ENCODE data around the gene STRN3. TPM values are rescaled to one million over a fixed set of nuclear protein-coding genes. Genes with fewer than 3 reads are reported as not detected.

Gene STRN3
- total and polyA plus RNA-seq, 3 experiments from 2014 or later, result 4.0 to 20.9 (median 20.0) TPM

DNA sequence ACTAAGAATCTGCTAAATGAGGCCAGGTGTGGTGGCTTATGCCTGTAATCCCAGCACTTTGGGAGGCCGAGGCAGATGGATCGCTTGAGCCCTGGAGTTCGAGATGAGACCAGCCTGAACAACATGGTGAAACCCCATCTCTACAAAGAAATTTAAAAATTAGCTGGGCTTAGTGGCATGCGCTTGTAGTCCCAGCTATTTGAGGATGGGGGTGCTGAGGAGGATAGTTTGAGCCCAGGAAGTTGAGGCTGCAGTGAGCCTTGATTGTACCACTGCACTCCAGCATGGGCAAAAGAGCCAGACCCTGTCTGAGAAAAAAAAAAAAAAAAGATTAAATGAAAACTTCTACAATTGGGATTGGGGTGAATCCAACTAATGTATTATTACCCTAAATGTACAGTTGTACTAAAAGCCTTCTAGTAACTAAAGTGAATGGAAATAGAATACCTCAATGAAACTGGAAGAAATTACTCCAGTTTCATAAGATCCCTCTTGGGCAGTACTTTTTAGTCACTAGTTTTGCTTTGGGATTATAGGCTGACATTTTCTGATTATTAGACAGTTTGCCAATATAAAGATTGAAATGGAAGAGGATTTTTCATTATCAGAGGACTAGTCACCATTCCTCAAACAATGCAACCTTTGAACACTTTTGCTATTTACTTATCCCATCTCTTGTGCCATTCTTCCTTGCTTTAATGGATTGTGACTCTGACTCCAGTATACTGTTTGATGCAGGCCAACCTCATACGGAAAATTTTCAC is 137.5 kb downstream of the STRN3 start:
- H3K27ac ChIP-seq (ENCODE audit: low read depth, low read length), result no peak overlapping the region
- no peaks in the 10 kb centered on the region for H3K4me1 ChIP-seq (ENCODE audit: insufficient read depth, low read length)
- H3K9me3 ChIP-seq (ENCODE audit: low read length), result no peaks in the 10 kb centered on the region
- Mint-ChIP-seq H3K36me3 (peaks cover 0 to 5% (median 1%) of the 10 kb centered on the region in 3 donors), H3K27me3 (no peaks in the 10 kb centered on the region), H3K27ac (peak overlapping the region in 1 of 8 donors; percentile 54), H3K9me3 (no peaks in the 10 kb centered on the region), H3K4me1 (peaks cover 0 to 5% (median 0%) of the 10 kb centered on the region in 3 donors), H3K4me3 (no peak overlapping the region)
- no peak overlapping the region for H3K4me3 ChIP-seq (ENCODE audit: low read length)
- ChIA-PET CTCF (no interaction called here), POLR2A (no interaction called here)
- no peaks in the 10 kb centered on the region for H3K27me3 ChIP-seq (ENCODE audit: insufficient read depth, low read length, poor library complexity, severe bottlenecking)
- H3K36me3 ChIP-seq (ENCODE audit: insufficient read depth, low read length), result no peaks in the 10 kb centered on the region
- DNase-seq, result no peak

DNA sequence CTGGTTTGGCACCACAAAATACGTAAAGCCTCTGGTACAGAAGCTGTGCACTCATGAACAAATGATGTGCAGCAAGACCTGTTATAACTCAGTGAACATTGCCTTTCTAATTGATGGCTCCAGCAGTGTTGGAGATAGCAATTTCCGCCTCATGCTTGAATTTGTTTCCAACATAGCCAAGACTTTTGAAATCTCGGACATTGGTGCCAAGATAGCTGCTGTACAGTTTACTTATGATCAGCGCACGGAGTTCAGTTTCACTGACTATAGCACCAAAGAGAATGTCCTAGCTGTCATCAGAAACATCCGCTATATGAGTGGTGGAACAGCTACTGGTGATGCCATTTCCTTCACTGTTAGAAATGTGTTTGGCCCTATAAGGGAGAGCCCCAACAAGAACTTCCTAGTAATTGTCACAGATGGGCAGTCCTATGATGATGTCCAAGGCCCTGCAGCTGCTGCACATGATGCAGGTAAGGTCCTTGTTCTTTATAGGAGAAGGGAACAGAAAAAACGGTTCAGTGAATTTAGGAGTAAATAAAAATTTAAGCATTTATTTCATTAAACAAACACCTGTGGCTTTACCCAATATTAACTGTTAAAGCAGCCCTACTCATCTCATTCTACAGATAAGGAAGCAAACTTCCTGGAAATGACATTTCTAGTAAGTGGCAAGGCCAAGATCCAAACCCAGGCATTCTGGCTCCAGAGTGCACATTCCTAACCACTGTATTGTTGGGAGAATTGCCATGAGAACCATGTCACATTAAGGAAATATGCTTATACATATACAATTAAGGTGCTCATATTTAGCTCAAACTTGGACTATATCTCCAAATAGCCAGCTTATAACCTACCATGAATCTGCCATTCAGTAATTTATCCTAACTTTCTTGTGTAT is 140.1 kb downstream of the STRN3 start:
- H3K4me3 ChIP-seq (ENCODE audit: low read length), result no peak overlapping the region
- ChIA-PET POLR2A (no interaction called here), CTCF (interaction anchor here (0.6 kb wide), 1 partner anchor 230 kb away, joined by 3 read pairs; no protein-coding TSS in a partner anchor)
- DNase-seq, result no peak
- Mint-ChIP-seq H3K27ac (no peak overlapping the region), H3K27me3 (peaks cover 0 to 3% of the 10 kb centered on the region in 2 donors), H3K36me3 (no peaks in the 10 kb centered on the region), H3K9me3 (no peaks in the 10 kb centered on the region), H3K4me3 (no peak overlapping the region), H3K4me1 (peaks cover 0 to 5% (median 0%) of the 10 kb centered on the region in 3 donors)
- H3K4me1 ChIP-seq (ENCODE audit: insufficient read depth, low read length), result no peaks in the 10 kb centered on the region
- H3K9me3 ChIP-seq (ENCODE audit: low read length), result no peaks in the 10 kb centered on the region
- no peak overlapping the region for H3K27ac ChIP-seq (ENCODE audit: low read depth, low read length)
- H3K36me3 ChIP-seq (ENCODE audit: insufficient read depth, low read length), result no peaks in the 10 kb centered on the region
- H3K27me3 ChIP-seq (ENCODE audit: insufficient read depth, low read length, poor library complexity, severe bottlenecking), result no peaks in the 10 kb centered on the region

DNA sequence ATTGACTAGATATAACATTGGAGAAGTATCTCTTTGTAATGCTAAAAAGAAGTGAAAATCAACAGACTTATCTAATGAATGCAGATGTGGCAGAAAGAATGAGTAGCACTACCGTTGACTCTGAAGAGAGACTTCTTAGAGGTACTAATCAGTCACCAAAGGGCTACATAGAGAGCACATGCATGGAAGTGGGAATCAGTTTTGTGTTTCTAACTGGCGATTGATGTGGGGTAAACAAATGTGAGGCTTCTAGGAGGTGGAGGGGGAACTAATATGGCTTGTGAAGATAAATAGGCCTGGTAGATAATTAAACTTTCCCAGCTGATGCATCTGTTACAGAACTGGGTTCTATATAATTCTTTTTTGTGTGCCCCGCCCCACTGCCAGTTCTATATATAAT is 141.3 kb downstream of the STRN3 start:
- Histone ChIP-seq H3K36me3 (ENCODE audit: insufficient read depth, low read length) (no peaks in the 10 kb centered on the region), H3K9me3 (ENCODE audit: low read length) (no peaks in the 10 kb centered on the region), H3K4me1 (ENCODE audit: insufficient read depth, low read length) (no peaks in the 10 kb centered on the region), H3K27ac (ENCODE audit: low read depth, low read length) (no peak overlapping the region), H3K27me3 (ENCODE audit: insufficient read depth, low read length, poor library complexity, severe bottlenecking) (no peaks in the 10 kb centered on the region), H3K4me3 (ENCODE audit: low read length) (no peak overlapping the region)
- DNase-seq, result no peak
- Mint-ChIP-seq H3K27me3 (peaks cover 0 to 3% of the 10 kb centered on the region in 2 donors), H3K4me3 (no peak overlapping the region), H3K4me1 (peaks cover 0 to 5% (median 0%) of the 10 kb centered on the region in 3 donors), H3K9me3 (no peaks in the 10 kb centered on the region), H3K27ac (peak overlapping the region in 1 of 8 donors; percentile 63), H3K36me3 (no peaks in the 10 kb centered on the region)
- ChIA-PET CTCF (no interaction called here), POLR2A (no interaction called here)

DNA sequence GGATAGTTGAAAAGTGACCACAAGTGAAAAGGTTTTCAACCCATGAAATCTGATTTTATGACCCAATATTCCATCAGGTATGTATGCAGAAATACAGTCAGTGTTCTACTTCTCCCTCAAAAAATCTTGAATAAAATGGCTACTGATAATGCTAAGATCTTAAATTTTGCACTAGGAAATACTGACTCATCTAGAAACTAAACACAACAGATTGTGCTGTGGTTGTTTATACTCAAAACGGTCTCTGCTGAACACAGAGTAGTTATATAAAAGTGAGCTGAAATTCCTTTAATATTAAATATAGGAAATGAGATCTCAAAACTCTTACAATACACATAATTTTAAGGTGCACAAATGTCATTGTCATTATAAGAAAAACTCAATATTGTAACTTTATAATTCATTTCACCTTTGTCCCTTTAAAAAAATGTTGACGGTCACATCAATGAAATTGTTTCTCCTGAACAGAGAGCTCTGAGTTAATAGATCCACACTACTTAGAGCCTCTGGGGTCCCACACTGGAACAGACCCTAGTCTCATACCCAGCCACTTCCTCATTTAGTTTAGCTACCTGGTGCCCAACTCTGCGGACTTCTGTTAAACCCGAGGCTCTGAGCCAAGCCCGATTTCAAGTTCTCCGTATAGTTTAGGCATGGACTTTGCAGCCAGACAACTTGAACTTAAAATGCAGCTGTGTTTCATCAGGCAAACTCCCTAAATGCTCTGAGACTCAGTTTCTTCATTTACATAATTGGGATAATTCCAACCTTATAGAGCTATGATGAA is 142.5 kb downstream of the STRN3 start:
- H3K4me3 ChIP-seq (ENCODE audit: low read length), result no peak overlapping the region
- no peaks in the 10 kb centered on the region for H3K4me1 ChIP-seq (ENCODE audit: insufficient read depth, low read length)
- H3K27me3 ChIP-seq (ENCODE audit: insufficient read depth, low read length, poor library complexity, severe bottlenecking), result no peaks in the 10 kb centered on the region
- no peak overlapping the region for H3K27ac ChIP-seq (ENCODE audit: low read depth, low read length)
- no peak overlapping the region for H3K4me3 Mint-ChIP-seq
- H3K36me3 Mint-ChIP-seq, result no peaks in the 10 kb centered on the region
- POLR2A ChIA-PET, result no interaction called here
- CTCF ChIA-PET, result no interaction called here
- H3K27ac Mint-ChIP-seq, result no peak overlapping the region
- DNase-seq, result no peak
- no peaks in the 10 kb centered on the region for H3K9me3 Mint-ChIP-seq
- peaks cover 0 to 3% of the 10 kb centered on the region in 2 donors for H3K27me3 Mint-ChIP-seq
- H3K36me3 ChIP-seq (ENCODE audit: insufficient read depth, low read length), result no peaks in the 10 kb centered on the region
- H3K4me1 Mint-ChIP-seq, result peaks cover 0 to 5% (median 0%) of the 10 kb centered on the region in 3 donors
- no peaks in the 10 kb centered on the region for H3K9me3 ChIP-seq (ENCODE audit: low read length)

DNA sequence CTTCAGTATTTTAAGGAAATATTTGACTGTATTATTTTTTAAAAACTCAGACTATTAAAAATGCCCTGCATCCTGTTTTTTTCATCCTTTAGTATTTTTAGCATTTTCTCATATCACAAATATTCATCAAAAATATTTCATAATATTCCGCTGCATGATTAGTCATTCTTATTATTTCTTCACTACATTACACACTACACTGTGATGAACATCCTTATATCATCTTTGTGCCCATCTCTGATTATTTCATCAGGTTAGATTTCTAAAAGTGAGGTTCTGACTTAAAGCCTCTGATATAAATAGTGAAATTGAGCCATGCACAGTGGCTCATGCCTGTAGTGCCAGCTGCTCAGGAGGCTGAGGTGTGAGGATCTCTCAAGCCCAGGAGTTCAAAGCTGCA is 143.7 kb downstream of the STRN3 start:
- Mint-ChIP-seq H3K4me1 (no peaks in the 10 kb centered on the region), H3K27ac (peak overlapping the region in 1 of 8 donors; percentile 44), H3K36me3 (no peaks in the 10 kb centered on the region), H3K4me3 (no peak overlapping the region), H3K9me3 (no peaks in the 10 kb centered on the region), H3K27me3 (peaks cover 7 to 8% of the 10 kb centered on the region in 2 donors)
- H3K4me1 ChIP-seq (ENCODE audit: insufficient read depth, low read length), result no peaks in the 10 kb centered on the region
- no peak overlapping the region for H3K4me3 ChIP-seq (ENCODE audit: low read length)
- no peaks in the 10 kb centered on the region for H3K36me3 ChIP-seq (ENCODE audit: insufficient read depth, low read length)
- H3K27me3 ChIP-seq (ENCODE audit: insufficient read depth, low read length, poor library complexity, severe bottlenecking), result no peaks in the 10 kb centered on the region
- H3K9me3 ChIP-seq (ENCODE audit: low read length), result no peaks in the 10 kb centered on the region
- no peak overlapping the region for H3K27ac ChIP-seq (ENCODE audit: low read depth, low read length)
- no peak for DNase-seq
- POLR2A ChIA-PET, result no interaction called here
- CTCF ChIA-PET, result no interaction called here

DNA sequence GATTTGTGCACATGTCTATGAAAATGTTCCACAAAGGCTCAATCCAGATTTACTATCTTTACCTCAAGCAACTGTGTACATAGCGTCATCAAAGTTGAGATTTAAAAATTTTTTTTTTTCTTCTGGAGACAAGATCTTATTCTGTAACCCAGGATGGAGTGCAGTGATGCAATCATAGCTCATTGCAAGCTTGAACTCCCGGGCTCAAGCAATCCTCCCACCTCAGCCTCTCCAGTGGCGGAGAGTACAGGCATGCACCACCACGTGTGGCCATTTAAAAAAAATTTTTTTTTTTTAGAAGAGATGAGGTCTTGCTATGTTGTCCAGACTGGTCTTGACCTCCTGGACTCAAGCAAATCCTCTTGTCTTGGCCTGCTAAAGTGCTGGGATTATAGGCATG is 149.5 kb downstream of the STRN3 start:
- H3K27me3 ChIP-seq (ENCODE audit: insufficient read depth, low read length, poor library complexity, severe bottlenecking), result peaks cover 11% of the 10 kb centered on the region
- no peaks in the 10 kb centered on the region for H3K36me3 Mint-ChIP-seq
- DNase-seq, result no peak

DNA sequence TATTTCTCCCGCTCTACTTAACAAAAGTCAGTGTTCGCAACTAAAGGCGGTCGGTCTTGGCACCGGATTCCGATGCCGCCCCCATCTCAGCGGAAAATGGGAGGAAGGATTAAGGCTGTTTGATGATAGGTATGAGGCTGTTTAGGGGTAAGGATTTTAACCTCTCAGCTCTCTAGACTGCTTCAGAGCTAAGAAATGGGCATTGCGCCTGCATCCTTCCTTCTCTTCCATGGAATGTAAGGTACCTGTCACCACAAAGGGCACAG is 150.5 kb downstream of the STRN3 start:
- Mint-ChIP-seq H3K4me1 (peaks cover 5 to 17% (median 11%) of the 10 kb centered on the region in 3 donors), H3K27ac (peak overlapping the region in 1 of 8 donors; percentile 39), H3K9me3 (no peaks in the 10 kb centered on the region), H3K36me3 (no peaks in the 10 kb centered on the region), H3K4me3 (peak overlapping the region; percentile 32 to 76 (median 69)), H3K27me3 (peaks cover 28 to 57% of the 10 kb centered on the region in 2 donors)
- no peak for DNase-seq
- no peak overlapping the region for H3K4me3 ChIP-seq (ENCODE audit: low read length)
- no peaks in the 10 kb centered on the region for H3K4me1 ChIP-seq (ENCODE audit: insufficient read depth, low read length)
- H3K36me3 ChIP-seq (ENCODE audit: insufficient read depth, low read length), result no peaks in the 10 kb centered on the region
- no peak overlapping the region for H3K27ac ChIP-seq (ENCODE audit: low read depth, low read length)
- peaks cover 11% of the 10 kb centered on the region for H3K27me3 ChIP-seq (ENCODE audit: insufficient read depth, low read length, poor library complexity, severe bottlenecking)
- POLR2A ChIA-PET, result no interaction called here
- CTCF ChIA-PET, result no interaction called here
- H3K9me3 ChIP-seq (ENCODE audit: low read length), result no peaks in the 10 kb centered on the region

More for the DNA sequence above, 149.5 kb downstream of the STRN3 start:
- Histone ChIP-seq H3K27ac (ENCODE audit: low read depth, low read length) (no peak overlapping the region), H3K9me3 (ENCODE audit: low read length) (no peaks in the 10 kb centered on the region), H3K4me3 (ENCODE audit: low read length) (no peak overlapping the region), H3K4me1 (ENCODE audit: insufficient read depth, low read length) (no peaks in the 10 kb centered on the region), H3K36me3 (ENCODE audit: insufficient read depth, low read length) (no peaks in the 10 kb centered on the region)
- Mint-ChIP-seq H3K27me3 (peaks cover 24 to 48% of the 10 kb centered on the region in 2 donors), H3K27ac (no peak overlapping the region), H3K4me3 (no peak overlapping the region), H3K9me3 (no peaks in the 10 kb centered on the region), H3K4me1 (peaks cover 5 to 17% (median 11%) of the 10 kb centered on the region in 3 donors)
- ChIA-PET CTCF (no interaction called here), POLR2A (no interaction called here)

All from CD8-positive, alpha-beta memory T cell (primary cell).